ENCODE data around the gene PTCHD4. TPM values are rescaled to one million over a fixed set of nuclear protein-coding genes. Genes with fewer than 3 reads are reported as not detected.
A peak's percentile ranks its signal among the peaks of the same experiment; 100 is the strongest.

Gene PTCHD4
- total RNA-seq: 1 to 10 TPM; 1.6 to 2.9 (median 1.9) TPM

DNA sequence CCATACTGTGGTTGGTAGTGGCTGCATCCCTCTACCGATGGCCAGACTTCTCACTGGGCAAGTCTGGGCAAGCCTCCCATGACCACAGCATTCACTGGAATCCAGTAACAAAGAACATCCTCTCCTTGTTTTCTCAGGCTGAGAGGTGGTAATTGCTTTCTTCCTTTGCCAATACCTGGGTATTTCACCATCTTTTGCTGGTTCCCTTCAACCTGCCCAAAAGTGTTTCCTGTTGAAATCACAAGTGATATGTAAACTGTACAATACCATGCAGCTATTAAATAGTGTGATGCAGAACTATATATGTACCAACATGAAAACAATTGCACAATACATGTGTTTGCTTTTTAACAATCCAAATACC is at the start of gene PTCHD4:
Gene PTCHD4, minus strand, starts transcription at position 55 of the 364 bp plus-strand sequence. CDS start 42,240 bp downstream, outside the sequence.
- no peaks in the 10 kb centered on the region for H3K36me3 ChIP-seq
- peak within 1 kb of the TSS in 2 of 3 donors; percentile 15 to 49 for H3K4me3 ChIP-seq
- no peak within 1 kb of the TSS for H3K27ac ChIP-seq
- no peaks in the 10 kb centered on the region for H3K9me3 ChIP-seq
- no peak for TF ChIP-seq CTCF (IDR thresholded peaks at IDR 0.05)
- no peak for TF ChIP-seq POLR2AphosphoS5 (IDR thresholded peaks at IDR 0.05)
- no peak for TF ChIP-seq POLR2A (IDR thresholded peaks at IDR 0.05)
- no peaks in the 10 kb centered on the region for H3K27me3 ChIP-seq
- DNase-seq (ENCODE audit: low spot score in 2 of 2): peak in 1 of 2 donors; percentile 44
- no peaks in the 10 kb centered on the region for H3K4me1 ChIP-seq
- intact Hi-C loops (cut with DNase I; ENCODE audit: low total_unique reads): no loop called here

DNA sequence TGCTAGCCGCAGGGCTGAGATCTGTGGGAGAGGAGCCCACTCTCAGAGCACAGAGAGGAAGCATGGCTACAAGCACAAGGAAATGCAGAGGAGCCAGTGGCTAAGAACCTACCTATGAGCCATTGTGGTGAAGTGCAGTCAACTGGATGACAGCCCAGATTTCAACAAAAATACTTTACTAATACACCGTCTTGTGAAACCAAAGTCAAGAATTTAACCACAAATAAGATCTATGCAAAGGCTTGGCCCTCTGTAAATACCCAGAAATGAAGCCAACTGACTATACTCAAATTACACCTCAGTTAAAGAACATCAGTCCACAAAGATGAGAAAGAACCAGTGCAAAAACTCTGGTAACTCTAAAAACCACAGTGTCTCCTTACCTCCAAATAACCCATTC is 40.1 kb upstream of the PTCHD4 start:
- peaks cover 4 to 32% of the 10 kb centered on the region in 2 donors for H3K9me3 ChIP-seq
- H3K36me3 ChIP-seq: no peaks in the 10 kb centered on the region
- no peaks in the 10 kb centered on the region for H3K4me1 ChIP-seq
- H3K27ac ChIP-seq: no peak overlapping the region
- TF ChIP-seq CTCF (IDR thresholded peaks at IDR 0.05): no peak
- no peak for TF ChIP-seq POLR2A (IDR thresholded peaks at IDR 0.05)
- no peak for TF ChIP-seq POLR2AphosphoS5 (IDR thresholded peaks at IDR 0.05)
- no peaks in the 10 kb centered on the region for H3K27me3 ChIP-seq
- no peak overlapping the region for H3K4me3 ChIP-seq
- intact Hi-C loops (cut with DNase I; ENCODE audit: low total_unique reads): no loop called here
- no peak for DNase-seq (ENCODE audit: low spot score in 2 of 2)

- TF ChIP-seq POLR2A (IDR thresholded peaks at IDR 0.05) (no peak), CTCF (IDR thresholded peaks at IDR 0.05) (no peak)
- intact Hi-C loops (cut with DNase I; ENCODE audit: low total_unique reads): no loop called here
- Histone ChIP-seq H3K36me3 (no peaks in the 10 kb centered on the region), H3K9me3 (peaks cover 4 to 32% of the 10 kb centered on the region in 2 donors), H3K27ac (no peak overlapping the region), H3K4me3 (no peak overlapping the region), H3K4me1 (no peaks in the 10 kb centered on the region), H3K27me3 (no peaks in the 10 kb centered on the region)
- DNase-seq (ENCODE audit: low spot score in 2 of 2): no peak
Measured at GRCh38 chr6:48150701-48151100, 39.7 kb upstream of the PTCHD4 start.

DNA sequence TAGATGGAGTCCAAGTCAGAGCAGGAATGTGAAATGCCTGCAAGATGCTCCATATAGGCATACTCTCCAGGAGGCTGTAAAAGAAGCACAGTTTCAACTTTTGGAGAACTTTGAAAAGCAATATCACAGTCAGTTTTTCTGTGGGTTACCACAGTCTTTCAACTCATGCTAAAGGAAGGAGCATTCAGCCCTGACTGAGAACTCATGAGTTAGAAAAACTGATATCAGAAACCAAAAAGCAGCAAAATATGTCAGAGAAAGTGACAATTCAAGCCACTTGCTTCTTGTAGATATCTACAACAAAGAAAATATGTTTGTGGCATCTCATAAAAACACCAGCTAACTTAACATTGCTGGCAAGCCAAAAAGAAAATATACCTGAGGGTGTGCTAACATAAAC is 36.1 kb upstream of the PTCHD4 start:
- Histone ChIP-seq H3K9me3 (peaks cover 0 to 5% of the 10 kb centered on the region in 2 donors), H3K36me3 (no peaks in the 10 kb centered on the region), H3K27ac (no peak overlapping the region), H3K27me3 (no peaks in the 10 kb centered on the region), H3K4me3 (no peak overlapping the region), H3K4me1 (no peaks in the 10 kb centered on the region)
- intact Hi-C loops (cut with DNase I; ENCODE audit: low total_unique reads): no loop called here
- TF ChIP-seq CTCF (IDR thresholded peaks at IDR 0.05): no peak
- no peak for TF ChIP-seq POLR2AphosphoS5 (IDR thresholded peaks at IDR 0.05)
- DNase-seq (ENCODE audit: low spot score in 2 of 2): no peak

GRCh38 chr6:48144021-48144420 is 33.0 kb upstream of the PTCHD4 start:
- DNase-seq (ENCODE audit: low spot score in 2 of 2): no peak
- intact Hi-C loops (cut with DNase I; ENCODE audit: low total_unique reads): no loop called here
- H3K27me3 ChIP-seq: no peaks in the 10 kb centered on the region
- no peak overlapping the region for H3K27ac ChIP-seq
- no peak overlapping the region for H3K4me3 ChIP-seq
- no peaks in the 10 kb centered on the region for H3K36me3 ChIP-seq
- no peak for TF ChIP-seq POLR2A (IDR thresholded peaks at IDR 0.05)
- TF ChIP-seq POLR2AphosphoS5 (IDR thresholded peaks at IDR 0.05): no peak
- TF ChIP-seq CTCF (IDR thresholded peaks at IDR 0.05): no peak
- no peaks in the 10 kb centered on the region for H3K9me3 ChIP-seq
- H3K4me1 ChIP-seq: no peaks in the 10 kb centered on the region

Measured in breast epithelium (tissue), 4 donors.